ENCODE data around the gene C5orf24. TPM values are rescaled to one million over a fixed set of nuclear protein-coding genes. Genes with fewer than 3 reads are reported as not detected.

The C5orf24 gene
- total RNA-seq, 4 donors from 2014 or later: 40.2 to 50.0 (median 45.8) TPM

DNA sequence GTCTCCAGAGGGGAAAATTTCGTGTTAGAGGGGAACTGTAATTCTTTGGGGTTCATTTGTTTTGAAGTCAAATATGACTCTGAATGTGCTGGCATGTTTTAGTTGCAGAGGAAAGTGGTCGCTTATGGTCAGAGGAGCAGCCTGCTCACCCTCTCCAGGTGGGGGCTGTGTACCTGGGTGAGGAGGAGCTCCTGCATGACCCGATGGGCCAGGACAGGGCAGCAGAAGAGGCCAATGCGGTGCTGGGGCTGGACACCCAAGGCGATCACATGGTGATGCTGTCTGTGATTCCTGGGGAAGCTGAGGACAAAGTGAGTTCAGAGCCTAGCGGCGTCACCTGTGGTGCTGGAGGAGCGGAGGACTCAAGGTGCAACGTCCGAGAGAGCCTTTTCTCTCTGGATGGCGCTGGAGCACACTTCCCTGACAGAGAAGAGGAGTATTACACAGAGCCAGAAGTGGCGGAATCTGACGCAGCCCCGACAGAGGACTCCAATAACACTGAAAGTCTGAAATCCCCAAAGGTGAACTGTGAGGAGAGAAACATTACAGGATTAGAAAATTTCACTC is 41.9 kb downstream of the C5orf24 start:
- H3K9me3 ChIP-seq: no peaks in the 10 kb centered on the region
- TF ChIP-seq POLR2A (IDR thresholded peaks at IDR 0.05): no peak
- peaks cover 0 to 17% (median 0%) of the 10 kb centered on the region in 4 donors for H3K4me1 ChIP-seq
- DNase-seq (ENCODE audit: low spot score in 2 of 2): no peak
- H3K27me3 ChIP-seq: no peaks in the 10 kb centered on the region
- no peak overlapping the region for H3K27ac ChIP-seq
- WGBS, 2 donors: 84 to 85% methylated on average over 14 of the region's 14 CpGs
- H3K36me3 ChIP-seq: peaks cover 0 to 42% (median 0%) of the 10 kb centered on the region in 3 donors
- no peak overlapping the region for H3K4me3 ChIP-seq

DNA sequence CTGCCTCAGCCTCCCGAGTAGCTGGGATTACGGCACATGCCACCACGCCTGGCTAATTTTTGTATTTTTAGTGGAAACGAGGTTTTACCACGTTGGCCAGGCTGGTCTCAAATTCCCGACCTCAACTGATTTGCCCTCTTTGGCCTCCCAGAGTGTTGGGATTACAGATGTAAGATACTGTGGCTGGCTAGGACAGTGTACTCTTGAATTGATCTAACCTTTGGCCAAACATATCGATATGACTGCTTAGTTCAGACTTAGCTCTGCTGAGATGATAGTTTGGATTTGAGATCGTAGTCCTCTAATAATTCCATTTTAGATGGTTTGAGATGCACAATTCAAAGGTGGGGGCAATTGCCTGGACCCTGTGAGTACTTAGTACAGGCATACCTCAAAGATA is 43.6 kb downstream of the C5orf24 start:
- Histone ChIP-seq H3K9me3 (no peaks in the 10 kb centered on the region), H3K4me3 (no peak overlapping the region), H3K27me3 (no peaks in the 10 kb centered on the region), H3K4me1 (peaks cover 0 to 17% (median 0%) of the 10 kb centered on the region in 4 donors), H3K36me3 (peaks cover 0 to 53% (median 0%) of the 10 kb centered on the region in 3 donors), H3K27ac (no peak overlapping the region)
- 93 to 97% methylated on average over 8 of the region's 8 CpGs for WGBS, 2 donors
- TF ChIP-seq POLR2A (IDR thresholded peaks at IDR 0.05): no peak
- no peak for DNase-seq (ENCODE audit: low spot score in 2 of 2)

DNA sequence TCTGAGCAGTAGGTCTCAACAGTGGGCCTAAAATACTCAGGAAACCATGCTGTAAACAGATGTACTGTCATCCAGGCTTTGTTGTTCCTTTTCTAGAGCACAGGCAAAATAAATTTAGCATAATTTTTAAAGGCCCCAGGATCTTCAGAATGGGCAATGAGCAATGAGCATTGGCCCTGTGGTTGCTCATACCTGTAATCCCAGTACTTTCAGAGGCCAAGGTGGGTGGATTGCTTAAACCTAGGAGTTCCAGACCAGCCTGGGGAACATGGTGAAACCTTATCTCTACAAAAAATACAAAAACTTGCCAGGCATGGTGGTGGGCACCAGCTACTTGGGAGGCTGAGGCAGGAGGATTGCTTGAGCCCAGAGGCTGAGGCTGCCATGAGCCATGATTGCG is 45.7 kb downstream of the C5orf24 start:
- 100% methylated on average over 1 of the region's 1 CpG for WGBS, 2 donors
- TF ChIP-seq POLR2A (IDR thresholded peaks at IDR 0.05): no peak
- TF ChIP-seq, protein P1, sequence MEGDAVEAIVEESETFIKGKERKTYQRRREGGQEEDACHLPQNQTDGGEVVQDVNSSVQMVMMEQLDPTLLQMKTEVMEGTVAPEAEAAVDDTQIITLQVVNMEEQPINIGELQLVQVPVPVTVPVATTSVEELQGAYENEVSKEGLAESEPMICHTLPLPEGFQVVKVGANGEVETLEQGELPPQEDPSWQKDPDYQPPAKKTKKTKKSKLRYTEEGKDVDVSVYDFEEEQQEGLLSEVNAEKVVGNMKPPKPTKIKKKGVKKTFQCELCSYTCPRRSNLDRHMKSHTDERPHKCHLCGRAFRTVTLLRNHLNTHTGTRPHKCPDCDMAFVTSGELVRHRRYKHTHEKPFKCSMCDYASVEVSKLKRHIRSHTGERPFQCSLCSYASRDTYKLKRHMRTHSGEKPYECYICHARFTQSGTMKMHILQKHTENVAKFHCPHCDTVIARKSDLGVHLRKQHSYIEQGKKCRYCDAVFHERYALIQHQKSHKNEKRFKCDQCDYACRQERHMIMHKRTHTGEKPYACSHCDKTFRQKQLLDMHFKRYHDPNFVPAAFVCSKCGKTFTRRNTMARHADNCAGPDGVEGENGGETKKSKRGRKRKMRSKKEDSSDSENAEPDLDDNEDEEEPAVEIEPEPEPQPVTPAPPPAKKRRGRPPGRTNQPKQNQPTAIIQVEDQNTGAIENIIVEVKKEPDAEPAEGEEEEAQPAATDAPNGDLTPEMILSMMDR (IDR thresholded peaks at IDR 0.05): no peak
- TF ChIP-seq EP300 (IDR thresholded peaks at IDR 0.05): no peak
- no peaks in the 10 kb centered on the region for H3K27me3 ChIP-seq

DNA sequence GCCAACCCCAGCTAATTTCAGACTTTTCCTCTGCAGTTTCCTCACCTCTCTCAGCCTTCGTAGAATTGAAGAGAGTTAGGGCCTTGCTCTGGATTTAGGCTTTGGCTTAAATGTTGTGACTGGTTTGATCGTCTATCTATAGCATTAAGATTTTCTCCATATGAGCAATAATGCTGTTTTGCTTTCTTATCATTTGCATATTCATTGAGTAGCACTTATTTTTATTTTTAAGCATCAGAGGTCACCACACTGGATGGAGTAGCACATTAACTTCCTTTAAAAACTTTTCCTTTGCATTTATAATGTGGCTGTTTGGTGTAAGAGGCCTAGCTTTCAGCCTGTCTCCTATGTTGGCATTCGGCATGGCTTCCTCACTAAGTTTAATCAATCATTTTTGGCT is 46.5 kb downstream of the C5orf24 start:
- H3K36me3 ChIP-seq: peaks cover 0 to 63% (median 0%) of the 10 kb centered on the region in 3 donors
- H3K27ac ChIP-seq: no peak overlapping the region
- DNase-seq (ENCODE audit: low spot score in 2 of 2): no peak
- WGBS, 2 donors: 92 to 96% methylated on average over 3 of the region's 3 CpGs
- TF ChIP-seq EP300 (IDR thresholded peaks at IDR 0.05): no peak
- H3K9me3 ChIP-seq: no peaks in the 10 kb centered on the region
- no peak overlapping the region for H3K4me3 ChIP-seq
- H3K4me1 ChIP-seq: no peaks in the 10 kb centered on the region
- H3K27me3 ChIP-seq: no peaks in the 10 kb centered on the region

More for the DNA sequence above, 45.7 kb downstream of the C5orf24 start:
- H3K36me3 ChIP-seq: peaks cover 0 to 57% (median 0%) of the 10 kb centered on the region in 3 donors
- peaks cover 0 to 5% (median 0%) of the 10 kb centered on the region in 4 donors for H3K4me1 ChIP-seq
- no peak overlapping the region for H3K27ac ChIP-seq
- no peak for DNase-seq (ENCODE audit: low spot score in 2 of 2)
- H3K9me3 ChIP-seq: no peaks in the 10 kb centered on the region
- no peak overlapping the region for H3K4me3 ChIP-seq

DNA sequence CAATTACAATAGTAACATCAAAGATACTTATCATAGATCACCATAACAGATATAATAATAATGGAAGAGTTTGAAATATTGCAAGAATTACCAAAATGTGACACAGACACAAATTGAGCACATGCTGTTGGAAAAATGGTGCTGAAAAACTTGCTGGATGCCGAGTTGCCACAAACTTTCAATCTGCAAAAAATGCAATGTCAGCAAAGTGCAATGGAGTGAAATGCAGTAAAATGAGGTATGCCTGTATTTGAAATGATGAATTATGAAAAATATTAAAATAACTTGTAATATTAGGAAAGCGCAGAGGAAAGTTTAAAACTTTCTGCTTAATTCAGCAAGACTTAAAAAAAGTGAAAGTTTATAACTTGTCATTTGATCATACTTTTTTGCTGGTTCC is 47.2 kb downstream of the C5orf24 start:
- Histone ChIP-seq H3K36me3 (peaks cover 0 to 63% (median 0%) of the 10 kb centered on the region in 3 donors), H3K27me3 (no peaks in the 10 kb centered on the region), H3K4me3 (no peak overlapping the region), H3K27ac (no peak overlapping the region), H3K4me1 (no peaks in the 10 kb centered on the region), H3K9me3 (no peaks in the 10 kb centered on the region)
- WGBS, 2 donors: 79 to 86% methylated on average over 2 of the region's 2 CpGs
- DNase-seq (ENCODE audit: low spot score in 2 of 2): no peak
- TF ChIP-seq, protein P1 (IDR thresholded peaks at IDR 0.05): no peak
- TF ChIP-seq EP300 (IDR thresholded peaks at IDR 0.05): no peak
- no peak for TF ChIP-seq POLR2A (IDR thresholded peaks at IDR 0.05)

DNA sequence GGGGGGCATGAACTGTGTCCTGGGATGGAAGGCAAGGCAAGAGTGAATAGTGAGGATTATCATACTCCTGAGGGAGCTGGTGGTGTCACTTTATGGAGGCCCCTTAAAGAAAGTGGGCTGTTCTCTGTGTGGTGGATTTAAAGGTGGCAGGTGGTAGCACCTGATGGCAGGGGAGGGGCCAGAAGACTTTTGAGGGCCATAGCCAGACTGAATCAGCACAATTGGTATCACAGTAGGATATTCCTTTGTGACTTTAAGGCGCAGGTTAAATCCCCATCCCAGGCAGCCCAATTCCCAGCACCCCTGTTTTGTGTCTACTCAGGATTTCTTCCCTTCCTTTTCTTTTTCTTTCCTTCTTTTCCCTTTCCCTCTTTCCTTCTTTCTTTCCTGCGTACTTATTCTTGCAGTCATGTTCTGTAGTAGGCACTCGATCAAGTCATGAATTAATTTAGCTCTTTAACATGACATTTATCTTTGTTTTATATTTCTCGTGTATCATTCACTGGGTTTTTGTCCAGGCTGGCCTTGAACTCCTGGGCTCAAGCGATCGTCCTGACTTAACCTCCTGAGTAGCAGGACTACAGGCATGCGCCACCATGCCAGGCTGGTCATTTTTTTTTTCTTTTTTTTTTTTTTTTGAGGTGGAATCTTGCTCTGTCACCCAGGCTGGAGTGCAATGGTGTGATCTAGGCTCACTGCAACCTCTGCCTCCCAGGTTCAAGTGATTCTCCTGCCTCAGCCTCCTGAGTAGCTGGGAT is 48.2 kb downstream of the C5orf24 start:
- Histone ChIP-seq H3K36me3 (peaks cover 0 to 63% (median 0%) of the 10 kb centered on the region in 3 donors), H3K27me3 (no peaks in the 10 kb centered on the region), H3K27ac (no peak overlapping the region), H3K4me1 (no peaks in the 10 kb centered on the region), H3K4me3 (no peak overlapping the region), H3K9me3 (no peaks in the 10 kb centered on the region)
- TF ChIP-seq POLR2A (IDR thresholded peaks at IDR 0.05) (no peak), EP300 (IDR thresholded peaks at IDR 0.05) (no peak)
- TF ChIP-seq, protein P1 (IDR thresholded peaks at IDR 0.05): no peak
- 91 to 92% methylated on average over 7 of the region's 7 CpGs for WGBS, 2 donors
- DNase-seq (ENCODE audit: low spot score in 2 of 2): no peak
